Activated naive CD8-positive, alpha-beta T cell (primary cell): Measurements from ENCODE around the gene ATP5ME.

Source experiments
- H3K27ac Mint-ChIP-seq: one replicate; pipeline ENCODE4 v1.8.0; 2021; ENCODE audit warnings: mixed read lengths
- H3K27me3 Mint-ChIP-seq: one replicate; pipeline ENCODE4 v1.8.0; 2021; ENCODE audit warnings: mixed read lengths
- H3K36me3 Mint-ChIP-seq: one replicate; pipeline ENCODE4 v1.8.0; 2021; ENCODE audit warnings: mixed read lengths
- H3K4me1 Mint-ChIP-seq: one replicate; pipeline ENCODE4 v1.8.0; 2021; ENCODE audit warnings: low read depth, mixed read lengths
- H3K4me3 Mint-ChIP-seq: one replicate; pipeline ENCODE4 v1.8.0; 2021; ENCODE audit warnings: mild to moderate bottlenecking, mixed read lengths
- H3K9me3 Mint-ChIP-seq: one replicate; pipeline ENCODE4 v1.8.0; 2021; ENCODE audit warnings: low read depth, mixed read lengths

ATP5ME gene

GRCh38 chr4:659851-660250 lies 14.2 kb downstream of the ATP5ME start:
- Mint-ChIP-seq H3K27me3 (no peaks in the 10 kb centered on the region), H3K4me3 (no peak overlapping the region), H3K27ac (no peak overlapping the region), H3K36me3 (peaks cover 5% of the 10 kb centered on the region), H3K4me1 (peaks cover 12% of the 10 kb centered on the region), H3K9me3 (no peaks in the 10 kb centered on the region)

GRCh38 chr4:658681-659667 lies 15.1 kb downstream of the ATP5ME start:
- Mint-ChIP-seq H3K27ac (no peak overlapping the region), H3K27me3 (no peaks in the 10 kb centered on the region), H3K36me3 (peaks cover 5% of the 10 kb centered on the region), H3K9me3 (no peaks in the 10 kb centered on the region), H3K4me3 (no peak overlapping the region), H3K4me1 (peaks cover 5% of the 10 kb centered on the region)

- no peaks in the 10 kb centered on the region for H3K27me3 Mint-ChIP-seq
- H3K4me1 Mint-ChIP-seq, result peaks cover 5% of the 10 kb centered on the region
- no peak overlapping the region for H3K4me3 Mint-ChIP-seq
- peaks cover 5% of the 10 kb centered on the region for H3K36me3 Mint-ChIP-seq
- no peak overlapping the region for H3K27ac Mint-ChIP-seq
- no peaks in the 10 kb centered on the region for H3K9me3 Mint-ChIP-seq
Observed at GRCh38 chr4:657834-658667, 16.0 kb downstream of the ATP5ME start.

GRCh38 chr4:657338-657833 lies 16.7 kb downstream of the ATP5ME start:
- Mint-ChIP-seq H3K27me3 (no peaks in the 10 kb centered on the region), H3K4me1 (peaks cover 2% of the 10 kb centered on the region), H3K4me3 (no peak overlapping the region), H3K27ac (no peak overlapping the region), H3K9me3 (no peaks in the 10 kb centered on the region), H3K36me3 (peaks cover 5% of the 10 kb centered on the region)

GRCh38 chr4:656436-657337 lies 17.4 kb downstream of the ATP5ME start:
- Mint-ChIP-seq H3K36me3 (peaks cover 5% of the 10 kb centered on the region), H3K4me3 (no peak overlapping the region), H3K27ac (no peak overlapping the region), H3K4me1 (peaks cover 1% of the 10 kb centered on the region), H3K27me3 (no peaks in the 10 kb centered on the region), H3K9me3 (no peaks in the 10 kb centered on the region)

- Mint-ChIP-seq H3K9me3 (no peaks in the 10 kb centered on the region), H3K4me1 (peaks cover 1% of the 10 kb centered on the region), H3K27ac (no peak overlapping the region), H3K4me3 (no peak overlapping the region), H3K36me3 (no peaks in the 10 kb centered on the region), H3K27me3 (no peaks in the 10 kb centered on the region)
Observed at GRCh38 chr4:655464-656151, 18.5 kb downstream of the ATP5ME start.

- Mint-ChIP-seq H3K4me3 (no peak overlapping the region), H3K36me3 (no peaks in the 10 kb centered on the region), H3K4me1 (no peaks in the 10 kb centered on the region), H3K27ac (no peak overlapping the region), H3K27me3 (no peaks in the 10 kb centered on the region), H3K9me3 (no peaks in the 10 kb centered on the region)
Observed at GRCh38 chr4:654871-655463, 19.1 kb downstream of the ATP5ME start.

- no peaks in the 10 kb centered on the region for H3K27me3 Mint-ChIP-seq
- no peaks in the 10 kb centered on the region for H3K4me1 Mint-ChIP-seq
- H3K9me3 Mint-ChIP-seq, result no peaks in the 10 kb centered on the region
- H3K27ac Mint-ChIP-seq, result no peak overlapping the region
- H3K36me3 Mint-ChIP-seq, result no peaks in the 10 kb centered on the region
- no peak overlapping the region for H3K4me3 Mint-ChIP-seq
Observed at GRCh38 chr4:654503-654845, 19.6 kb downstream of the ATP5ME start.

GRCh38 chr4:653831-654502 lies 20.1 kb downstream of the ATP5ME start:
- no peak overlapping the region for H3K4me3 Mint-ChIP-seq
- H3K27ac Mint-ChIP-seq, result no peak overlapping the region
- no peaks in the 10 kb centered on the region for H3K27me3 Mint-ChIP-seq
- no peaks in the 10 kb centered on the region for H3K4me1 Mint-ChIP-seq
- no peaks in the 10 kb centered on the region for H3K36me3 Mint-ChIP-seq
- no peaks in the 10 kb centered on the region for H3K9me3 Mint-ChIP-seq

- Mint-ChIP-seq H3K27me3 (no peaks in the 10 kb centered on the region), H3K27ac (no peak overlapping the region), H3K9me3 (no peaks in the 10 kb centered on the region), H3K36me3 (no peaks in the 10 kb centered on the region), H3K4me3 (no peak overlapping the region), H3K4me1 (no peaks in the 10 kb centered on the region)
Observed at GRCh38 chr4:653080-653821, 20.8 kb downstream of the ATP5ME start.

GRCh38 chr4:651884-652642 lies 22.0 kb downstream of the ATP5ME start:
- Mint-ChIP-seq H3K9me3 (no peaks in the 10 kb centered on the region), H3K36me3 (no peaks in the 10 kb centered on the region), H3K4me3 (no peak overlapping the region), H3K27me3 (no peaks in the 10 kb centered on the region), H3K4me1 (no peaks in the 10 kb centered on the region), H3K27ac (no peak overlapping the region)
